Measurements from ENCODE around the gene NECAB2.

Gene NECAB2

GRCh38 chr16:83977056-83977815 is 9.2 kb downstream of the NECAB2 start:
- no peak for TF ChIP-seq CTCF (IDR thresholded peaks at IDR 0.05; ENCODE audit: insufficient read depth, low read length, missing control alignments)
- CTCF ChIA-PET: interaction anchor here (0.8 to 5.9 kb wide), 3 partner anchors 11 to 89 kb away, joined by 3 to 42 read pairs (median 4); no protein-coding TSS in a partner anchor

GRCh38 chr16:83978401-83978904 is 10.4 kb downstream of the NECAB2 start:
- CTCF ChIA-PET: interaction anchor here (0.8 to 5.9 kb wide), 6 partner anchors 12 to 88 kb away, joined by 3 to 42 read pairs (median 4); no protein-coding TSS in a partner anchor

More at GRCh38 chr16:83977056-83977815, 9.2 kb downstream of the NECAB2 start:
- no peak overlapping the region for H3K4me3 ChIP-seq (ENCODE audit: low read depth, low read length)
- DNase-seq (ENCODE audit: low read depth, low spot score): no peak
- POLR2A ChIA-PET: no interaction called here

GRCh38 chr16:83979441-83979840 is 11.4 kb downstream of the NECAB2 start:
- ChIA-PET POLR2A (no interaction called here), CTCF (interaction anchor here (1.1 to 5.9 kb wide), 3 partner anchors 21 to 87 kb away, joined by 3 to 42 read pairs (median 4); no protein-coding TSS in a partner anchor)
- H3K4me3 ChIP-seq (ENCODE audit: low read depth, low read length): no peak overlapping the region

More at GRCh38 chr16:83978401-83978904, 10.4 kb downstream of the NECAB2 start:
- POLR2A ChIA-PET: no interaction called here
- H3K4me3 ChIP-seq (ENCODE audit: low read depth, low read length): no peak overlapping the region
- no peak for TF ChIP-seq CTCF (IDR thresholded peaks at IDR 0.05; ENCODE audit: insufficient read depth, low read length, missing control alignments)
- DNase-seq (ENCODE audit: low read depth, low spot score): no peak

GRCh38 chr16:83980794-83981193 is 12.8 kb downstream of the NECAB2 start:
- no peak for DNase-seq (ENCODE audit: low read depth, low spot score)
- no peak overlapping the region for H3K4me3 ChIP-seq (ENCODE audit: low read depth, low read length)
- ChIA-PET CTCF (interaction anchor here (5.9 kb wide), 1 partner anchor 86 kb away, joined by 42 read pairs; no protein-coding TSS in a partner anchor), POLR2A (interaction anchor here (0.7 kb wide), 1 partner anchor 143 kb away, joined by 3 read pairs; no protein-coding TSS in a partner anchor)
- no peak for TF ChIP-seq CTCF (IDR thresholded peaks at IDR 0.05; ENCODE audit: insufficient read depth, low read length, missing control alignments)

More at GRCh38 chr16:83979441-83979840, 11.4 kb downstream of the NECAB2 start:
- no peak for DNase-seq (ENCODE audit: low read depth, low spot score)
- TF ChIP-seq CTCF (IDR thresholded peaks at IDR 0.05; ENCODE audit: insufficient read depth, low read length, missing control alignments): no peak

GRCh38 chr16:83981799-83982198 is 13.8 kb downstream of the NECAB2 start:
- H3K4me3 ChIP-seq (ENCODE audit: low read depth, low read length): no peak overlapping the region
- TF ChIP-seq CTCF (IDR thresholded peaks at IDR 0.05; ENCODE audit: insufficient read depth, low read length, missing control alignments): no peak
- no peak for DNase-seq (ENCODE audit: low read depth, low spot score)
- ChIA-PET POLR2A (no interaction called here), CTCF (interaction anchor here (1.3 kb wide), 1 partner anchor 84 kb away, joined by 5 read pairs; no protein-coding TSS in a partner anchor)

- CTCF ChIA-PET: interaction anchor here (1.3 to 1.4 kb wide), 2 partner anchors 80 to 82 kb away, joined by 5 to 7 read pairs; no protein-coding TSS in a partner anchor
These were observed 15.4 kb downstream of the NECAB2 start for GRCh38 chr16:83983491-83983890.

More at GRCh38 chr16:83983491-83983890, 15.4 kb downstream of the NECAB2 start:
- DNase-seq (ENCODE audit: low read depth, low spot score): no peak
- POLR2A ChIA-PET: no interaction called here
- H3K4me3 ChIP-seq (ENCODE audit: low read depth, low read length): no peak overlapping the region
- TF ChIP-seq CTCF (IDR thresholded peaks at IDR 0.05; ENCODE audit: insufficient read depth, low read length, missing control alignments): no peak
